GM12874 (cell line): ENCODE results near the gene ENGASE.

Source experiments
- CTCF ChIP-seq: IDR thresholded peaks from 2 replicates; pipeline ENCODE4 v1.5.1; 2011; ENCODE audit warnings: low read depth, mild to moderate bottlenecking, control low read depth, low read length, moderate library complexity; ENCODE audit not compliant: insufficient read depth

Gene ENGASE

GRCh38 chr17:79105937-79106336 is 31.3 kb downstream of the ENGASE start:
- TF ChIP-seq CTCF, result no peak

GRCh38 chr17:79106958-79107357 is 32.3 kb downstream of the ENGASE start:
- TF ChIP-seq CTCF, result no peak

GRCh38 chr17:79107499-79108231 is 33.0 kb downstream of the ENGASE start:
- no peak for TF ChIP-seq CTCF

GRCh38 chr17:79108232-79108850 is 33.7 kb downstream of the ENGASE start:
- no peak for TF ChIP-seq CTCF

GRCh38 chr17:79108870-79109269 is 34.2 kb downstream of the ENGASE start:
- no peak for TF ChIP-seq CTCF

GRCh38 chr17:79109584-79109983 is 35.0 kb downstream of the ENGASE start:
- no peak for TF ChIP-seq CTCF

GRCh38 chr17:79111097-79111496 is 36.5 kb downstream of the ENGASE start:
- no peak for TF ChIP-seq CTCF
